Glomerular visceral epithelial cell (primary cell): Measurements from ENCODE around the gene CCL25.

Experiments
- DNase-seq: peaks from one replicate; pipeline ENCODE4 v3.0.0-alpha.2; 2016; ENCODE audit errors: extremely low spot score

CCL25 gene

GRCh38 chr19:8109890-8110662, 57.5 kb downstream of the CCL25 start:
- no peak for DNase-seq

- no peak for DNase-seq
Observed at GRCh38 chr19:8110931-8111330, 58.4 kb downstream of the CCL25 start.

- DNase-seq, result no peak
Observed at GRCh38 chr19:8111376-8111775, 58.8 kb downstream of the CCL25 start.
